Peyer's patch (tissue), 4 donors: ENCODE results near the gene SLC25A21.

Experiments
- CTCF ChIP-seq, 6 experiments: fragments of 450-650 bp in 4 of 6; fragments of 200-600 bp in 2 of 6; sonication (generic) in 1 of 6; IDR thresholded peaks; one replicate each; pipeline ENCODE4 v1.5.1; 2017 to 2019; ENCODE audit warnings: antibody characterized with exemption in 6 of 6, mild to moderate bottlenecking in 3 of 6, moderate library complexity in 1 of 6
- POLR2A ChIP-seq, 2 donors: fragments of 450-650 bp; IDR thresholded peaks; one replicate each; pipeline ENCODE4 v1.5.1; 2017; ENCODE audit warnings: antibody characterized with exemption in 2 of 2, mild to moderate bottlenecking in 2 of 2, moderate library complexity in 2 of 2

- TF ChIP-seq CTCF (IDR thresholded peaks at IDR 0.05) = no peak
- TF ChIP-seq POLR2A (IDR thresholded peaks at IDR 0.05) = no peak
Observed at GRCh38 chr14:36816481-36816880, 355.9 kb downstream of the SLC25A21 start.
